ENCODE data around the gene C2CD3. TPM values are rescaled to one million over a fixed set of nuclear protein-coding genes. Genes with fewer than 3 reads are reported as not detected.
A peak's percentile ranks its signal among the peaks of the same experiment; 100 is the strongest.

The C2CD3 gene
- total and polyA plus RNA-seq, 9 of the 15 experiments (the other 6 are each of a cell fraction or from before 2014, with no cell fraction given): 4.4 to 20.2 (median 15.4) TPM

- H3K4me3 ChIP-seq: no peak overlapping the region
- peaks cover 14% of the 10 kb centered on the region for H4K20me1 ChIP-seq (replicated peaks; ENCODE audit: control insufficient read depth, insufficient read depth, low read length)
- no peaks in the 10 kb centered on the region for H3K9me1 ChIP-seq (ENCODE audit: control insufficient read depth, insufficient read depth, low read length)
- ATAC-seq: peak; percentile 11
- no peaks in the 10 kb centered on the region for H3K9me3 ChIP-seq (replicated peaks; ENCODE audit: control insufficient read depth, insufficient read depth, low read depth, low read length)
- in situ Hi-C loops (cut with MboI): no loop called here
- H2AFZ ChIP-seq (ENCODE audit: low read depth, low read length): no peak overlapping the region
- peaks cover 41% of the 10 kb centered on the region for H3K36me3 ChIP-seq (ENCODE audit: control insufficient read depth, insufficient read depth, low read length)
- no peak for FAIRE-seq
- H3K27me3 ChIP-seq (ENCODE audit: control insufficient read depth in 2 of 2, insufficient read depth in 2 of 2, low read length in 2 of 2): no peaks in the 10 kb centered on the region
- peak in 2 of 4 experiments; percentile 10 to 25 for DNase-seq (ENCODE audit: extremely low read depth in 1 of 4, low spot score in 3 of 4)
- H3K4me2 ChIP-seq (ENCODE audit: insufficient read depth, low read length): no peak overlapping the region
- intact Hi-C loops (cut with micrococcal nuclease): no loop called here
- H3K4me1 ChIP-seq (replicated peaks in 1 of 2; ENCODE audit: control insufficient read depth in 2 of 2, insufficient read depth in 2 of 2, low read length in 2 of 2): peaks cover 12 to 40% of the 10 kb centered on the region in 2 experiments; a peak in 4 of 5 replicates
- no peak overlapping the region for H3K27ac ChIP-seq (ENCODE audit: extremely low read depth, low read depth, low read length)
- H3K79me2 ChIP-seq (ENCODE audit: control insufficient read depth, insufficient read depth, low read length): no peaks in the 10 kb centered on the region
- H3K9ac ChIP-seq (ENCODE audit: insufficient read depth in 1 of 2, low read depth in 2 of 2, low read length in 2 of 2): peak overlapping the region in 1 of 2 experiments; percentile 73; a peak in 1 of 4 replicates
- WGBS (ENCODE audit: insufficient coverage, low coverage, missing lambda C conversion rate): 63% methylated on average over 10 of the region's 11 CpGs
- POLR2A ChIA-PET: interaction anchor here (0.6 to 5.7 kb wide), 10 partner anchors 8 to 267 kb away, joined by 3 to 54 read pairs (median 4); partner anchors contain the start of gene UCP2
- TF ChIP-seq POLR2AphosphoS2 (IDR thresholded peaks at IDR 0.05; ENCODE audit: low read length) (peak; percentile 60; the same call in 1 of the 2 replicates), ZNF212 (CRISPR knock-in tag; IDR thresholded peaks at IDR 0.05) (no peak), POLR2G (IDR thresholded peaks at IDR 0.05; ENCODE audit: low read depth, low read length) (peak; percentile 59), SUPT5H (IDR thresholded peaks at IDR 0.05) (0 out of 2 replicates have a peak, but pooled peaks have one; percentile 21), POLR2A (conservative IDR thresholded peaks at IDR 0.05) (peak; percentile 62; the same call in 1 of the 2 replicates), ZNF740 (CRISPR knock-in tag; IDR thresholded peaks at IDR 0.05) (no peak), ZNF740 (tag; IDR thresholded peaks at IDR 0.05) (no peak), ZKSCAN8 (CRISPR knock-in tag; IDR thresholded peaks at IDR 0.05) (no peak)
- no TSS peak for BruUV-seq (replicated peaks)
- CTCF ChIA-PET (ENCODE audit: low intra/inter-chr PET ratio): no interaction called here
Observed at GRCh38 chr11:73972620-73973449, 198.0 kb downstream of the C2CD3 start.
